OCI-LY3 (cell line): Measurements from ENCODE around the gene ETDC.

Experiments
- EZH2phosphoT487 ChIP-seq: fragments of 200-600 bp; shearing (Covaris generic); IDR thresholded peaks from 2 replicates; pipeline ENCODE4 v1.6.1; 2018; ENCODE audit warnings: antibody characterized with exemption, mixed run types, low read depth
- TF ChIP-seq, protein P1 (sequence below): fragments of 200-600, 300-600 bp; sonication (generic); IDR thresholded peaks from 2 replicates; pipeline ENCODE4 v1.5.1; 2014; ENCODE audit warnings: antibody characterized with exemption, low read length, low read depth

DNA sequence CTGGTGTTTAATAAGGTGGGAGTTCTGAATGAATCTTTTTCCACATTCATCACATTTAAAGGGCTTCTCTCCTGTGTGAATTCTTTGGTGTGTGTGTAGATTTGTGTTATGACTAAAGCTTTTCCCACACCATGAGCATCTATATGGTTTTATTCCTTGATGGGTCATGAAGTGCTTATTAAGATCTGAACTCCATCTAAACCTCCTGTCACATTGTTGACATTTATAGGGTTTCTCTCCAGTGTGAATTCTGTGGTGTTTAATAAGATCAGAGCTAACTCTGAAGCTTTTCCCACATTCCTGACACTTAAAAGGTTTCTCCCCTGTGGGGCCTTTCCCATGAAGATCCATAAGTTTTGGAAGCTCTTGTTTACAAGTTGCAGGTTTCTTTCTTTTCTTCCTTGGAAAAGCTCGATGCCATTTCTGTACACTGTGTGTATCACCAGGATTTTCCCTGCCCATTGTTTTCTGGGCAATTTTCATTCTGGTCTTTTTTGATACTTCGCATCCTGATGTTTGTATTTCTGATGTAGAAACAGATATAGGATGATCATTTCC is 21.9 kb upstream of the ETDC start:
- TF ChIP-seq, protein P1, sequence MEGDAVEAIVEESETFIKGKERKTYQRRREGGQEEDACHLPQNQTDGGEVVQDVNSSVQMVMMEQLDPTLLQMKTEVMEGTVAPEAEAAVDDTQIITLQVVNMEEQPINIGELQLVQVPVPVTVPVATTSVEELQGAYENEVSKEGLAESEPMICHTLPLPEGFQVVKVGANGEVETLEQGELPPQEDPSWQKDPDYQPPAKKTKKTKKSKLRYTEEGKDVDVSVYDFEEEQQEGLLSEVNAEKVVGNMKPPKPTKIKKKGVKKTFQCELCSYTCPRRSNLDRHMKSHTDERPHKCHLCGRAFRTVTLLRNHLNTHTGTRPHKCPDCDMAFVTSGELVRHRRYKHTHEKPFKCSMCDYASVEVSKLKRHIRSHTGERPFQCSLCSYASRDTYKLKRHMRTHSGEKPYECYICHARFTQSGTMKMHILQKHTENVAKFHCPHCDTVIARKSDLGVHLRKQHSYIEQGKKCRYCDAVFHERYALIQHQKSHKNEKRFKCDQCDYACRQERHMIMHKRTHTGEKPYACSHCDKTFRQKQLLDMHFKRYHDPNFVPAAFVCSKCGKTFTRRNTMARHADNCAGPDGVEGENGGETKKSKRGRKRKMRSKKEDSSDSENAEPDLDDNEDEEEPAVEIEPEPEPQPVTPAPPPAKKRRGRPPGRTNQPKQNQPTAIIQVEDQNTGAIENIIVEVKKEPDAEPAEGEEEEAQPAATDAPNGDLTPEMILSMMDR, result no peak
- TF ChIP-seq EZH2phosphoT487, result no peak
